ENCODE data around the gene VPS26A.

GRCh38 chr10:69102440-69102839 is 21.5 kb upstream of the VPS26A start:
- no peak for TF ChIP-seq POLR2A (IDR thresholded peaks at IDR 0.05)
- TF ChIP-seq POLR2AphosphoS5 (IDR thresholded peaks at IDR 0.05), result no peak
- TF ChIP-seq CTCF (IDR thresholded peaks at IDR 0.05), result no peak
- no peak for TF ChIP-seq EP300 (IDR thresholded peaks at IDR 0.05)

All from upper lobe of left lung (tissue), 4 donors.